NT2/D1 (cell line): ENCODE data around the gene CLDN12.

Source experiments
- DNase-seq: peaks from one replicate; pipeline ENCODE4 v3.0.0-alpha.2; 2011; ENCODE audit warnings: low read depth, low spot score
- H3K27me3 ChIP-seq: 2 replicates; pipeline ENCODE4 v1.6.0; 2011; ENCODE audit warnings: mild to moderate bottlenecking; ENCODE audit not compliant: insufficient read length, insufficient read depth
- H3K36me3 ChIP-seq: 2 replicates; pipeline ENCODE4 v1.6.1; 2011; ENCODE audit warnings: mild to moderate bottlenecking, low read length, mixed read lengths; ENCODE audit not compliant: insufficient read depth, insufficient read length
- H3K4me1 ChIP-seq: 2 replicates; pipeline ENCODE4 v1.5.1; 2011; ENCODE audit not compliant: insufficient read depth, insufficient read length
- H3K4me3 ChIP-seq: 2 replicates; pipeline ENCODE4 v1.5.1; 2011; ENCODE audit warnings: low read depth; ENCODE audit not compliant: insufficient read length
- H3K9ac ChIP-seq: 2 replicates; pipeline ENCODE4 v1.6.0; 2011; ENCODE audit warnings: low read depth; ENCODE audit not compliant: insufficient read length
- H3K9me3 ChIP-seq: 2 replicates; pipeline ENCODE4 v1.5.1; 2011; ENCODE audit warnings: mild to moderate bottlenecking, low read length; ENCODE audit not compliant: insufficient read depth
- SUZ12 ChIP-seq: IDR thresholded peaks from 2 replicates; pipeline ENCODE4 v1.6.1; 2011; ENCODE audit not compliant: insufficient read length, insufficient read depth; ENCODE audit errors: extremely low read depth
- YY1 ChIP-seq: IDR thresholded peaks from 2 replicates; pipeline ENCODE4 v1.6.1; 2011; ENCODE audit not compliant: insufficient read length, insufficient read depth
- ZNF274 ChIP-seq: IDR thresholded peaks from 2 replicates; pipeline ENCODE4 v1.6.1; 2011; ENCODE audit warnings: mild to moderate bottlenecking, low read depth, low read length

CLDN12 gene

DNA sequence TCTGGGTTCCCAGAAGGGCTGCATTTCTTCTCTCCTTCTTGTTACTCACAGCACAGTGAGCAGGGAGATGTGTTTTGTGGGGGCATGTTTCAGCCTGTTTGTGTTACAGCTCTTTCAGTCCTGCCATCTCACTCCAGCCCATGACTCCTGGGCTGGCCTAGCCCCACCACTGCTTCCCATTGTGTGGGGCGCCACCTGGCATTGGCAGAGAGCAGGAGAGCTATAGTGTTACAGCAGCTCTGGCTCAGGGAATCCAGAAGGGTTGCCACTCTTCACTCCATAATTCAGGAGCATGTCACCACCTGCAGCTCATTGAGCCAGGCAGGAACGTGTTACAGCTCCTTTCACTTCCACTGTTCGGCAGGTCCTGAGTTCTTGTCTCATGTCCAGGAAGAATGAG, 30.0 kb downstream of the CLDN12 start:
- Histone ChIP-seq H3K36me3 (no peaks in the 10 kb centered on the region), H3K9me3 (peaks cover 17% of the 10 kb centered on the region; the same call in 1 of the 2 replicates), H3K9ac (no peak overlapping the region), H3K4me3 (no peak overlapping the region), H3K4me1 (no peaks in the 10 kb centered on the region), H3K27me3 (no peaks in the 10 kb centered on the region)
- no peak for DNase-seq
- TF ChIP-seq YY1 (no peak), SUZ12 (no peak), ZNF274 (no peak)

DNA sequence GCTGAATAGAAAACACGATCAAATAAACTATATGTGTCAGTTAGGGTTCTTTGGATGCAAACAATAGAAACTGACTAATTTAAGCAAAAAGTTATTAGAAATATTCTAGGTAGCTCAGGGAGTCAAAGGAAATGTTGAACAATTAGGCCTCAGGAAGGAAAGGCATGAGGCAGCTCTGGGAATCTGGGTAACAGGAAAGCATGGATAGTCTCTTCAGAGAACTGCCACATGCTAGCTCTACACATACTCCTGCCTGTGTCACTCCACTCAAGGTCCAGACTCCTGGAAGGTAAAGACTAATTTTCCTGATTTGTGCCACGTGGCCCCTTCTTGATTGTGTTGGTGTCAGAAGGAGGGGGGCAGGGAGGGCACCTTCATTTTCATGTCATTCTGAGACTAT, 42.4 kb downstream of the CLDN12 start:
- H3K9me3 ChIP-seq, result no peaks in the 10 kb centered on the region
- no peaks in the 10 kb centered on the region for H3K4me1 ChIP-seq
- H3K4me3 ChIP-seq, result no peak overlapping the region
- no peak overlapping the region for H3K9ac ChIP-seq
- DNase-seq, result no peak
- no peaks in the 10 kb centered on the region for H3K27me3 ChIP-seq
- TF ChIP-seq YY1 (no peak), SUZ12 (no peak), ZNF274 (no peak)
- H3K36me3 ChIP-seq, result no peaks in the 10 kb centered on the region

DNA sequence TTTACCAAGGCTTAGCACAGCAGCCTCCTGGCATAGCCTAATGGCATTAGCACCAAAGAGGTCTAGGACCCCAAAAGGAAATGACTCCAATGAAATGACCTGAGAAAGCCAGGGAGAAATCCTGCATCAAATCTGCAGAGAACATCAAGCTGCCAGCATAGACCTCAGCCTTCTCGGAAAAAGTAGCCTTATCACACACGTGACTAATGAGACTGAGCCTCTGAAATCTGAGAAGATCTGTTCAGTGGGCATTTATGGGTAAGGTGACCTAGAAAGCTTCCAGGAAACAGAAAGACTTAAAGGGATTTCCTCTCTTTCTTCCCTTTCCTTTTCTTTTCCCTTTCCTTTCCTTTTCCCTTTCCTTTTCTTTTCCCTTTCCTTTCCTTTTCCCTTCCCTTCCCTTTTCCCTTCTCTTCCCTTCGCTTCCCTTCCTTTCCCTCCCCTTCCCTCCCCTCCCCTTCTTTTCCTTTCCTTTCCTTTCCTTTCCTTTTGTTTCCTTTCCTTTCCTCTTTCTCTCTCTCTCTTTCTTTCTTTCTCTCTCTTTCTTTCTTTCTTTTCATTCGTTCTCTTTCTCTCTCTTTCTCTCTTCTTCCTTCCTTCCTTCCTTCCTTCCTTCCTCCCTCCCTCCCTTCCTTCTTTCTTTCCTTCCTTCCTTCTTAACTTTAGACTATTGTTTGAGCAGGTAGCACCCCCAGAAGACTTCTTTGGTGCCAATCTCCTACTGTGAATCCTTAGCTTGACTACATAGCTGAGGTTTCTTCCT, 43.1 kb downstream of the CLDN12 start:
- Histone ChIP-seq H3K9me3 (no peaks in the 10 kb centered on the region), H3K4me1 (no peaks in the 10 kb centered on the region), H3K9ac (no peak overlapping the region), H3K36me3 (no peaks in the 10 kb centered on the region), H3K27me3 (no peaks in the 10 kb centered on the region), H3K4me3 (no peak overlapping the region)
- no peak for TF ChIP-seq ZNF274
- TF ChIP-seq SUZ12, result no peak
- TF ChIP-seq YY1, result no peak
- DNase-seq, result no peak

DNA sequence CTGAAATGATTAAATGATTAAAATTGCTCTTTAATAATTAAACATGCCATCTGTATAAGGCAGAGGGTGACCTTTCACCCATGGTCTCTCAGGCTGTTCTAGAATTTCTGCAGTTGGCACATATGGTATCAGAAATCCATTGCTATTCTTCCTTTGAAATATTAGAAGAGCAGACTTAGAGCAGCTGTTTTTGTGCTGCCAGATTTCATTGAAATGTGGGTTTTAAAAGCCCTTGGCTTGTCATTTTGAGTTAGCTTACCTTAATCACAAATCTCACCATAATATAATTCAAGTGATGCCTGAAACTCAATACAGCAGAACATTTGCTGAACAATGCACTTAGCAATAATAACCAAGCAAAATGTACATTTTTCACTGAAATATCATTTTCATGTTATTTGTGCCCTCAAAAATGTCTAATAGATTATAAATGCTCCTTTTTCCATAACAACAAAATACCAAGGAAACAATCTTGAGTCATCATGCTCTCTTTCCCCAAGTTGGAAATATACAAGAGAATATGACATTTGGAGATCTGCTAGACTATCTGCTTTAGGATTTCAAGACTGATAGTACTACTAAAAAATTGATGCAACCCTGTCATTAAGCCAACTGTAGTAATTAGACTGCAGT, 50.1 kb downstream of the CLDN12 start:
- H3K4me1 ChIP-seq, result no peaks in the 10 kb centered on the region
- TF ChIP-seq ZNF274 (no peak), YY1 (no peak), SUZ12 (no peak)

DNA sequence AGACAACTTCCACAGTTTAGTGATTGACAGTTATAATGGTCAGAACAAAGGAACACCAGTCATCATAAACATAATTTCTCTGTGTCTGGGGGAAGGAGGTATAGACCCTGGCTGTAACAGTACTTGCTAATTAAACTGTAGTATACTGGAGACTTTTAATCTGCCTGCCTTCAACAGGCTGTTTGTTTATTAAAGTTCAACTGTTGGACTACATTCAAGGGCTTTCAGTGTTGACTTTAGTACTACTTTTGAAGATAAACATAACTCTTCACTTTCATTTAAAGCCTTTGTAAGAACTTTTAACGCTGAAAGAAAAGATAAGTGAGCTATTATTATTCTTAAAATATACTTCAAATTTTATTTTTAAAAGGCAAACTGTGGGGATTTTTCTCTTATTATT, 50.7 kb downstream of the CLDN12 start:
- Histone ChIP-seq H3K9me3 (no peaks in the 10 kb centered on the region), H3K9ac (no peak overlapping the region), H3K4me1 (no peaks in the 10 kb centered on the region), H3K27me3 (no peaks in the 10 kb centered on the region), H3K36me3 (no peaks in the 10 kb centered on the region), H3K4me3 (no peak overlapping the region)
- no peak for DNase-seq
- TF ChIP-seq YY1 (no peak), SUZ12 (no peak), ZNF274 (no peak)

More for the DNA sequence above, 50.1 kb downstream of the CLDN12 start:
- no peaks in the 10 kb centered on the region for H3K27me3 ChIP-seq
- no peaks in the 10 kb centered on the region for H3K36me3 ChIP-seq
- H3K4me3 ChIP-seq, result no peak overlapping the region
- H3K9me3 ChIP-seq, result no peaks in the 10 kb centered on the region
- no peak overlapping the region for H3K9ac ChIP-seq
- DNase-seq, result no peak

DNA sequence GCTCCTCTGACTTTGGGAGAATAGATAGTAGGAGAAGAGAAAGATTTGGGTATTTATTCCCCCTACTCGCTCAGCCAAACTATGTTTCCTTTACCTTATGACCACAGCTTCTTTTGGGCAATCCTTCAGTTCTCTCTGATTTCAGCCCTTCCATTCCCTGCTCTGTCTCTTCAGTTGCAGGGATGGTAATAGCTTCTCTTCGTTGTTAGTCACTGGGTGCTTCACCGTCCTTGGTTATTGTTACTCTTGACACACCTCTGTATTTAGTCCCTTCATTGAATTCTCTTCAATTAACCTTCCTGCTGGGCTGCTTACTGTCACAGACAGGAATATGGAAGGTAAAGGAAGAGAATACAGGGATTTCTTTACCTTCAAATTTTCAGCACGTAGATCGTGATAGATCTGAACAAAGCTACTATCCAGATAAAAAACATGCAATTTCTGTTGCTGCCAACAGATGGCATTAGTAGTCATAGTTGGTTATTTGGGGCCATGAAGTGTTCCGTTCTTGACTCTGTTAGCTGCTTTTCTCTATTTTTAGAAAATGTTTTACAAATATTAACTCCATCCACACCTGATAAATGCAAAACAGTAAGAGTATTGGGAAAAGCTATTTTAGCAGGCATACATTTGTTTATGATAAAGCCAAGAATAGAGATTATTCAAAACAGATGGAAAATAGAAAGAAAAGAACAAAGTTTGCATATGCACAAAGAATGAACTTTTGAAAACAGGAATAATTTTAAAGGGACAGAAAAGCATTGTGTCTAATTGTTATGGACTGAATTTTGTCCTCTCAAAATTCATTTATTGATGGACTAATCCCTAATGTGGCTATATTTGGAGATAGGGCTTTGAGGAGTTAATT, 52.1 kb downstream of the CLDN12 start:
- Histone ChIP-seq H3K36me3 (no peaks in the 10 kb centered on the region), H3K4me1 (no peaks in the 10 kb centered on the region), H3K27me3 (no peaks in the 10 kb centered on the region), H3K9me3 (no peaks in the 10 kb centered on the region), H3K4me3 (no peak overlapping the region), H3K9ac (no peak overlapping the region)
- DNase-seq, result no peak
- TF ChIP-seq SUZ12, result no peak

DNA sequence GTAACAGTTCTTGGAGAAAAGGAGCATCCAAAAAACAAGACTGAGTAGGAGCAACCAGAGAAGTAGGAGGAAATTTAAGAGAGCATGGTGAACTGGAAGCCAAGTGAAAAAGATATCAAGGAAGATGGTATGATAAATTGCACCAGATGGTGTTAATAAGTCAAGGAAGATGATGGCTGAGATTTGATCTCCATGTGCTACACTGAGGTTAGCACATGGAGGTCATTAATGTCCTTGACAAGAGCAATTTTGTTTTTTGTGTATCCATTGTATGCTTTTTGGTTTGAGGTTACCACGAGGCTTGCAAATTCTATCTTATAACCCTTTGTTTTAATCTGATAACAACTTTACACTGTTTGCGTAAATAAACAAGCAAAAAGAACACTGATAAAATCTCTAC, 54.8 kb downstream of the CLDN12 start:
- TF ChIP-seq YY1 (no peak), SUZ12 (no peak), ZNF274 (no peak)
- Histone ChIP-seq H3K4me1 (no peaks in the 10 kb centered on the region), H3K4me3 (no peak overlapping the region), H3K9me3 (no peaks in the 10 kb centered on the region), H3K9ac (no peak overlapping the region), H3K36me3 (no peaks in the 10 kb centered on the region), H3K27me3 (no peaks in the 10 kb centered on the region)
- no peak for DNase-seq
